ENCODE results near the gene LGR6.

- TF ChIP-seq CTCF (conservative IDR thresholded peaks at IDR 0.05; ENCODE audit: low read length) (no peak), EZH2phosphoT487 (IDR thresholded peaks at IDR 0.05; ENCODE audit: borderline replicate concordance) (no peak)
Observed at GRCh38 chr1:202145068-202145743, 48.4 kb upstream of the LGR6 start.

Measured in Loucy (cell line).